ENCODE measurements around the gene SCML1.

The SCML1 gene

DNA sequence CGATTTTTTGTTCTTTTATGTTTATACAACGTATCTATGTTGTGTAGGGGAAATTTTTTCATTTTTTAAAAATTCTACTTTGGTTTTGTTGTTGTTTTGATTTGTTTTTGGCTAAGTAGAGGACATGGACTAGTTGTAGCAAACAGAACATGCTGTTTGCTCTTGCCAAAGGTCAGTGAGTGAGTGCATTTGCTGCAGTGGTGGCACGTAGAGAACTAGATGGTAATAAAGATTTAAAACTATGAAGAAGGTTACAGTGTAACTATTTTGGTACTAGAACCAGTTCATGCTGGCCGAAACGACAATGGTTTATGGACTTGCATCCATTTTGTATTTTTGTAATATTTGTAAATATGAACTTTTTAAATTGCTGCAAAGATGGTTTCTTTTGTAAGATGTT, 1.9 kb upstream of the SCML1 start:
- Histone ChIP-seq H3K36me3 (ENCODE audit: control insufficient read depth, insufficient read depth, low read length) (no peaks in the 10 kb centered on the region), H3K23ac (ENCODE audit: low read length) (no peak overlapping the region), H3K9ac (ENCODE audit: low read length) (no peak overlapping the region), H3K27me3 (ENCODE audit: insufficient read depth, low read length, poor library complexity) (no peaks in the 10 kb centered on the region), H3K4ac (ENCODE audit: low read depth, low read length) (no peak overlapping the region), H3K4me3 (ENCODE audit: low read length) (no peak overlapping the region), H3K4me1 (ENCODE audit: control insufficient read depth, low read depth, low read length) (no peaks in the 10 kb centered on the region), H2BK15ac (replicated peaks; ENCODE audit: low read depth) (no peak overlapping the region), H2AK5ac (ENCODE audit: low read length) (no peak overlapping the region), H4K5ac (ENCODE audit: low read length) (no peak overlapping the region), H2BK5ac (ENCODE audit: low read length) (no peak overlapping the region), H3K79me2 (ENCODE audit: control insufficient read depth, insufficient read depth, low read length) (no peaks in the 10 kb centered on the region), H2BK120ac (ENCODE audit: low read depth, low read length) (no peak overlapping the region), H4K8ac (ENCODE audit: low read depth, low read length) (no peak overlapping the region), H3K18ac (ENCODE audit: low read length) (no peak overlapping the region), H3K79me1 (ENCODE audit: low read length) (no peaks in the 10 kb centered on the region), H3K56ac (ENCODE audit: low read length) (no peak overlapping the region), H3K27ac (ENCODE audit: low read depth, low read length) (no peak overlapping the region), H3K4me2 (ENCODE audit: low read length) (no peak overlapping the region)
- no CpG with 5 or more reads among the region's 5 CpGs for WGBS (ENCODE audit: extremely low coverage, insufficient coverage, low lambda C conversion rate)
- DNase-seq, result no peak

GRCh38 chrX:17736478-17736855, 826 bp upstream of the SCML1 start:
- Histone ChIP-seq H3K4ac (ENCODE audit: low read depth, low read length) (no peak overlapping the region), H3K56ac (ENCODE audit: low read length) (peak overlapping the region; percentile 67), H3K79me2 (ENCODE audit: control insufficient read depth, insufficient read depth, low read length) (no peaks in the 10 kb centered on the region), H2BK5ac (ENCODE audit: low read length) (no peak overlapping the region), H3K27me3 (ENCODE audit: insufficient read depth, low read length, poor library complexity) (no peaks in the 10 kb centered on the region), H2BK15ac (replicated peaks; ENCODE audit: low read depth) (no peak overlapping the region), H3K9ac (ENCODE audit: low read length) (no peak overlapping the region), H4K5ac (ENCODE audit: low read length) (no peak overlapping the region), H3K18ac (ENCODE audit: low read length) (peak overlapping the region; percentile 51), H2BK120ac (ENCODE audit: low read depth, low read length) (no peak overlapping the region), H3K36me3 (ENCODE audit: control insufficient read depth, insufficient read depth, low read length) (no peaks in the 10 kb centered on the region), H3K79me1 (ENCODE audit: low read length) (no peaks in the 10 kb centered on the region), H3K23ac (ENCODE audit: low read length) (no peak overlapping the region), H3K4me2 (ENCODE audit: low read length) (no peak overlapping the region), H3K4me1 (ENCODE audit: control insufficient read depth, low read depth, low read length) (no peaks in the 10 kb centered on the region), H2AK5ac (ENCODE audit: low read length) (no peak overlapping the region), H3K27ac (ENCODE audit: low read depth, low read length) (no peak overlapping the region), H4K8ac (ENCODE audit: low read depth, low read length) (no peak overlapping the region), H3K4me3 (ENCODE audit: low read length) (no peak overlapping the region)
- no peak for DNase-seq
- WGBS (ENCODE audit: extremely low coverage, insufficient coverage, low lambda C conversion rate), result no CpG with 5 or more reads among the region's 5 CpGs

- H3K18ac ChIP-seq (ENCODE audit: low read length), result no peak overlapping the region
- H3K79me2 ChIP-seq (ENCODE audit: control insufficient read depth, insufficient read depth, low read length), result no peaks in the 10 kb centered on the region
- H3K23ac ChIP-seq (ENCODE audit: low read length), result no peak overlapping the region
- no peaks in the 10 kb centered on the region for H3K79me1 ChIP-seq (ENCODE audit: low read length)
- H3K9ac ChIP-seq (ENCODE audit: low read length), result no peak overlapping the region
- H3K4me2 ChIP-seq (ENCODE audit: low read length), result peak overlapping the region; percentile 62
- H3K36me3 ChIP-seq (ENCODE audit: control insufficient read depth, insufficient read depth, low read length), result no peaks in the 10 kb centered on the region
- no peak overlapping the region for H3K4me3 ChIP-seq (ENCODE audit: low read length)
- no peak overlapping the region for H2BK15ac ChIP-seq (replicated peaks; ENCODE audit: low read depth)
- WGBS (ENCODE audit: extremely low coverage, insufficient coverage, low lambda C conversion rate), result no CpG with 5 or more reads among the region's 15 CpGs
- DNase-seq, result no peak
- no peak overlapping the region for H3K4ac ChIP-seq (ENCODE audit: low read depth, low read length)
- no peak overlapping the region for H2AK5ac ChIP-seq (ENCODE audit: low read length)
- peak overlapping the region; percentile 49 for H3K56ac ChIP-seq (ENCODE audit: low read length)
- no peak overlapping the region for H4K8ac ChIP-seq (ENCODE audit: low read depth, low read length)
- H2BK5ac ChIP-seq (ENCODE audit: low read length), result no peak overlapping the region
- H3K27ac ChIP-seq (ENCODE audit: low read depth, low read length), result no peak overlapping the region
- no peak overlapping the region for H2BK120ac ChIP-seq (ENCODE audit: low read depth, low read length)
- H3K4me1 ChIP-seq (ENCODE audit: control insufficient read depth, low read depth, low read length), result no peaks in the 10 kb centered on the region
- H3K27me3 ChIP-seq (ENCODE audit: insufficient read depth, low read length, poor library complexity), result no peaks in the 10 kb centered on the region
- H4K5ac ChIP-seq (ENCODE audit: low read length), result no peak overlapping the region
These were observed 355 bp downstream of the SCML1 start for GRCh38 chrX:17737710-17737985.

DNA sequence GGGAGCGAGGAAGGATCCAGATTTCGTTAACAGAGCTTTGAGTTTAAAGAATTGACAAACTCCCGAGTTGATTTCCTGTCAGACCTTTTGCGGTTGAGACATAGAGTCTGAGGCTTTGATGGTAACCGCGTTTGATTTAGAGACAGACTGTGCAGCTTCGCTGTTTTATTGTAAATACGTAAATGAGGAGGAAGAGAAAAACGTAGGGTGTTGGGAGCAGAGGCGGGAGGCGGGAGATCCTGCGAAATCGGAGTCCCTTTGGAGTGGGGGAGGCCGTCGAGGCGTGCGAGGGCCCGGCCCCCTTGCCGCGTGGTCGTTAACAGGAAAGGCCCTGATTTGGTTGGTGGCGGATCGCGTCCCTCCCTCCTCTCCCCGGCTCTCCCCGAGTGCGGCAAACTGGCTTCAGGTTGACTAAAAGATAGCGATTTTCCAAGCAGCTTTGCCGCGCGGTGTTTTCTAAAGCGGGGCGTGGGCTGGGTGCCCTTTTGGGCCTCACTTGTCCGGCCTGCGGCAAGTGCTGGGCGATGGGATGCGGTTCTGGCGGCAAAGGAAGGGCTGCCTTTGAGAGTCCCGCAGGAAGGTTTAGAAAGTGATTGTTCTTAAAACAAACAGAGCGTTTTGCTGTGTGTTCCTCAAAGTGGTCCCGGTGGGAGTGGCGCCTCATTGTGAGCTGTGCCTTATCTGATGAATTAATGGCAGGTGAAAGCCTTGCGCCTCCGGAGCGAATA, 857 bp downstream of the SCML1 start:
- Histone ChIP-seq H3K4ac (ENCODE audit: low read depth, low read length) (no peak overlapping the region), H3K79me2 (ENCODE audit: control insufficient read depth, insufficient read depth, low read length) (no peaks in the 10 kb centered on the region), H3K4me2 (ENCODE audit: low read length) (peak overlapping the region; percentile 62), H3K27me3 (ENCODE audit: insufficient read depth, low read length, poor library complexity) (no peaks in the 10 kb centered on the region), H2BK120ac (ENCODE audit: low read depth, low read length) (no peak overlapping the region), H3K18ac (ENCODE audit: low read length) (no peak overlapping the region), H3K36me3 (ENCODE audit: control insufficient read depth, insufficient read depth, low read length) (no peaks in the 10 kb centered on the region), H3K27ac (ENCODE audit: low read depth, low read length) (no peak overlapping the region), H2BK15ac (replicated peaks; ENCODE audit: low read depth) (no peak overlapping the region), H2BK5ac (ENCODE audit: low read length) (no peak overlapping the region), H3K9ac (ENCODE audit: low read length) (no peak overlapping the region), H3K4me1 (ENCODE audit: control insufficient read depth, low read depth, low read length) (no peaks in the 10 kb centered on the region), H3K56ac (ENCODE audit: low read length) (peak overlapping the region; percentile 67), H3K23ac (ENCODE audit: low read length) (no peak overlapping the region), H3K4me3 (ENCODE audit: low read length) (no peak overlapping the region), H4K8ac (ENCODE audit: low read depth, low read length) (no peak overlapping the region), H3K79me1 (ENCODE audit: low read length) (no peaks in the 10 kb centered on the region), H4K5ac (ENCODE audit: low read length) (no peak overlapping the region), H2AK5ac (ENCODE audit: low read length) (no peak overlapping the region)
- WGBS (ENCODE audit: extremely low coverage, insufficient coverage, low lambda C conversion rate), result no CpG with 5 or more reads among the region's 45 CpGs
- DNase-seq, result peak; percentile 50

DNA sequence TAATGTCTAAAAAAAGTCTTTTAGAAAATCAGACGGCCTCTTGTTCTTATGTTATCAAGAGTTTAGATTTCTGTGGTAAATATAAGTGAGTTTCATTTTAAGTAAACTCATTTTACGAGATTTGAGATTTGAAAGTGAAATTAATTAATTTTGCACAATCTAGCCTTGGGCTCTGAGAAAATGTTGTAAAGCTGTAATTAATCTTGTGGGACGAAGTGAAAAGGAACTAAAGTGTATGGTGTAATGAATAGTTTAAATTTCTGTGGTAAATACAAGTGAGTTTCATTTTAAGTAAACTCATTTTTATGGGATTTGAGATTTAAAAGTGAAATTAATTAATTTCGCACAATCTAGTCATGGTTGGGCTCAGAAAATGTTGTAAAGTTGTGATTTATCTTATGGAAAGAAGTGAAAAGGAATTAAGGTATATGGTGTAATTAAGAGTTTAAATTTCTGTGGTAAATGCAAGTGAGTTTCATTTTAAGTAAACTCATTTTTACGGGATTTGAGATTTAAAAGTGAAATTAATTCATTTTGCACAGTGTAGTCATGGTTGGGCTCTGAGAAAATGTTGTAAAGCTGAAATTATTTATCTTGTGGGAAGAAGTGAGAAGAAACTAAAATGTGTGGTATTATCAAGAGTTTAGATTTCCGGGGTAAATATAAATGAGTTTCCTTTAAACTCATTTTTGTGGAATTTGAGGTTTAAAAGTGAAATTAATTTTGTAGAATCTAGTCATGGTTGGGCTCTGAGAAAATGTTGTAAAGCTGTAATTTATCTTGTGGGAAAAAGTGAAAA, 1.6 kb downstream of the SCML1 start:
- H3K4ac ChIP-seq (ENCODE audit: low read depth, low read length), result no peak overlapping the region
- H3K4me2 ChIP-seq (ENCODE audit: low read length), result no peak overlapping the region
- H2BK120ac ChIP-seq (ENCODE audit: low read depth, low read length), result no peak overlapping the region
- H3K18ac ChIP-seq (ENCODE audit: low read length), result no peak overlapping the region
- no peaks in the 10 kb centered on the region for H3K79me1 ChIP-seq (ENCODE audit: low read length)
- H3K36me3 ChIP-seq (ENCODE audit: control insufficient read depth, insufficient read depth, low read length), result no peaks in the 10 kb centered on the region
- no peak overlapping the region for H4K5ac ChIP-seq (ENCODE audit: low read length)
- H4K8ac ChIP-seq (ENCODE audit: low read depth, low read length), result no peak overlapping the region
- no peak overlapping the region for H3K9ac ChIP-seq (ENCODE audit: low read length)
- no peaks in the 10 kb centered on the region for H3K79me2 ChIP-seq (ENCODE audit: control insufficient read depth, insufficient read depth, low read length)
- H2AK5ac ChIP-seq (ENCODE audit: low read length), result no peak overlapping the region
- H2BK5ac ChIP-seq (ENCODE audit: low read length), result no peak overlapping the region
- H3K56ac ChIP-seq (ENCODE audit: low read length), result no peak overlapping the region
- H3K23ac ChIP-seq (ENCODE audit: low read length), result no peak overlapping the region
- H3K27me3 ChIP-seq (ENCODE audit: insufficient read depth, low read length, poor library complexity), result no peaks in the 10 kb centered on the region
- no peak for DNase-seq
- H3K4me3 ChIP-seq (ENCODE audit: low read length), result no peak overlapping the region
- no peaks in the 10 kb centered on the region for H3K4me1 ChIP-seq (ENCODE audit: control insufficient read depth, low read depth, low read length)
- H2BK15ac ChIP-seq (replicated peaks; ENCODE audit: low read depth), result no peak overlapping the region
- no peak overlapping the region for H3K27ac ChIP-seq (ENCODE audit: low read depth, low read length)
- WGBS (ENCODE audit: extremely low coverage, insufficient coverage, low lambda C conversion rate), result 100% methylated on average over 3 of the region's 6 CpGs
